ENCODE results near the gene CLSTN2. TPM values are rescaled to one million over a fixed set of nuclear protein-coding genes. Genes with fewer than 3 reads are reported as not detected.

The CLSTN2 gene
- total and polyA plus RNA-seq, 2 of the 4 experiments (the other 2 are of a cell fraction), result under 0.01 to 0.07 TPM

DNA sequence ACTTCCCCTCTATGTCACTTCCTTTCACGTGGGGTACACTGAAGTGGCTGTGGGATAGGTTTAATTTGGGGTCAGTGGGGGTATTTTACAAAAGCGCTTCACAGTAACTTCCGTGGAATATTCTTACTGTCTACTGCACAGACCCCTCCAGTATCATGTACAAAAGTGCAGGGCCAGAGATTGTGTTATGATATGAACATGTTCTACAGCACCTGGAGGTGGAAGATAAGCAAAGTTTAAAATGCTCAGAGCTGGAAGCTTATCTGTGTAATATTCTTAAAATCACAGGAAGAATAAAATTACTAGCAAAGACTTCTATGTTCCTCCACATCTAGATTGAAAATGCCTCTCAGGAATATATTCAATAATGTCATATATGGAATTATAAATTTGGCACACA lies 658.8 kb downstream of the CLSTN2 start:
- dilution Hi-C loops (cut with HindIII; ENCODE audit: low sequenced_read_pairs, unreplicated experiment), result no loop called here
- Histone ChIP-seq H3K4ac (ENCODE audit: low read depth, low read length) (no peak overlapping the region), H3K14ac (replicated peaks; ENCODE audit: low read depth, low read length) (no peak overlapping the region), H4K8ac (ENCODE audit: low read depth in 2 of 2, low read length in 2 of 2) (no peak overlapping the region), H2BK20ac (ENCODE audit: low read depth, low read length) (no peak overlapping the region), H2AK9ac (replicated peaks; ENCODE audit: low read depth, low read length, poor library complexity) (no peak overlapping the region), H2BK15ac (ENCODE audit: low read depth, low read length) (no peak overlapping the region), H3K18ac (ENCODE audit: low read depth, low read length) (no peak overlapping the region), H3K4me1 (ENCODE audit: control insufficient read depth, insufficient read depth, low read length) (no peaks in the 10 kb centered on the region), H3K23ac (ENCODE audit: low read depth, low read length) (no peak overlapping the region), H3K56ac (ENCODE audit: extremely low read depth, insufficient read depth, low read length) (no peak overlapping the region), H3K36me3 (ENCODE audit: control insufficient read depth, insufficient read depth, low read length) (no peaks in the 10 kb centered on the region), H4K5ac (ENCODE audit: low read depth, low read length) (no peak overlapping the region), H3K27me3 (ENCODE audit: control insufficient read depth, insufficient read depth, low read length) (no peaks in the 10 kb centered on the region), H3K4me3 (ENCODE audit: insufficient read depth, low read depth, low read length) (no peak overlapping the region), H3K9ac (ENCODE audit: low read depth, low read length) (no peak overlapping the region), H3K79me1 (ENCODE audit: low read depth in 1 of 2, low read length in 2 of 2) (no peaks in the 10 kb centered on the region), H4K20me1 (ENCODE audit: insufficient read depth, low read length) (no peaks in the 10 kb centered on the region), H3K4me2 (ENCODE audit: low read depth, low read length) (no peak overlapping the region), H2AFZ (replicated peaks; ENCODE audit: low read length, poor library complexity) (no peak overlapping the region), H2AK5ac (ENCODE audit: low read depth, low read length) (no peak overlapping the region), H3K27ac (ENCODE audit: insufficient read depth, low read length) (no peak overlapping the region), H3K9me1 (ENCODE audit: insufficient read depth, low read length) (no peaks in the 10 kb centered on the region), H2BK5ac (ENCODE audit: low read depth, low read length, poor library complexity, severe bottlenecking) (no peak overlapping the region), H2BK120ac (ENCODE audit: low read depth, low read length) (no peak overlapping the region), H3K9me3 (ENCODE audit: control insufficient read depth, insufficient read depth, low read length) (no peaks in the 10 kb centered on the region; the same call in 1 of the 2 replicates), H4K91ac (ENCODE audit: insufficient read depth, low read depth, low read length) (no peak overlapping the region)
- BruUV-seq (replicated peaks), result no TSS peak
- DNase-seq, result no peak
- POLR2A ChIA-PET (ENCODE audit: unreplicated experiment), result interaction anchor here (0.5 kb wide), 1 partner anchor 11 kb away, joined by 3 read pairs; no protein-coding TSS in a partner anchor
- in situ Hi-C loops (cut with MboI; ENCODE audit: low sequenced_read_pairs), result no loop called here
- TF ChIP-seq POLR2A (IDR thresholded peaks at IDR 0.05; ENCODE audit: low read depth, low read length) (no peak), MAZ (IDR thresholded peaks at IDR 0.05; ENCODE audit: borderline replicate concordance, low read depth, low read length) (no peak), FOS (IDR thresholded peaks at IDR 0.05; ENCODE audit: low read depth, low read length) (no peak), SMC3 (IDR thresholded peaks at IDR 0.05; ENCODE audit: low read depth, low read length) (no peak), NFE2L2 (IDR thresholded peaks at IDR 0.05; ENCODE audit: low read depth, low read length) (no peak)
- TF ChIP-seq, protein P1, sequence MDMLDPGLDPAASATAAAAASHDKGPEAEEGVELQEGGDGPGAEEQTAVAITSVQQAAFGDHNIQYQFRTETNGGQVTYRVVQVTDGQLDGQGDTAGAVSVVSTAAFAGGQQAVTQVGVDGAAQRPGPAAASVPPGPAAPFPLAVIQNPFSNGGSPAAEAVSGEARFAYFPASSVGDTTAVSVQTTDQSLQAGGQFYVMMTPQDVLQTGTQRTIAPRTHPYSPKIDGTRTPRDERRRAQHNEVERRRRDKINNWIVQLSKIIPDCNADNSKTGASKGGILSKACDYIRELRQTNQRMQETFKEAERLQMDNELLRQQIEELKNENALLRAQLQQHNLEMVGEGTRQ (IDR thresholded peaks at IDR 0.05; ENCODE audit: low read depth, low read length), result no peak
- WGBS, 2 experiments (ENCODE audit: extremely low coverage in 2 of 2, insufficient read length in 1 of 2), result no CpG with 5 or more reads among the region's 3 CpGs
- ATAC-seq (ENCODE audit: low read depth), result no peak
- CTCF ChIA-PET, result no interaction called here
- intact Hi-C loops (cut with micrococcal nuclease), result no loop called here

Data from IMR-90 (cell line).